Lower lobe of right lung (tissue), 2 donors: ENCODE measurements around the gene MIER3. TPM values are rescaled to one million over a fixed set of nuclear protein-coding genes. Genes with fewer than 3 reads are reported as not detected.

Experiments
- ATAC-seq, 2 donors: fragments of 200-7000 bp; cut with Tn5 transposase; one replicate each; pipeline ENCODE4 v1.9.1; 2020 to 2022; ENCODE audit warnings: mild to moderate bottlenecking in 2 of 2, moderate library complexity in 2 of 2
- DNase-seq: peaks from one replicate; pipeline ENCODE4 v3.0.0-alpha.2; 2020
- H3K27ac ChIP-seq: fragments of 200-600 bp; one replicate; pipeline ENCODE4 v1.8.0; 2022
- H3K27me3 ChIP-seq: fragments of 200-600 bp; one replicate; pipeline ENCODE4 v1.8.0; 2022; ENCODE audit warnings: low read depth
- H3K36me3 ChIP-seq: fragments of 200-600 bp; one replicate; pipeline ENCODE4 v1.8.0; 2022; ENCODE audit warnings: mild to moderate bottlenecking
- H3K4me1 ChIP-seq: fragments of 200-600 bp; one replicate; pipeline ENCODE4 v1.8.0; 2022
- H3K4me3 ChIP-seq: fragments of 200-600 bp; one replicate; pipeline ENCODE4 v1.8.0; 2022; ENCODE audit warnings: mild to moderate bottlenecking
- H3K9me3 ChIP-seq: fragments of 200-600 bp; one replicate; pipeline ENCODE4 v1.8.0; 2022
- CTCF ChIP-seq: fragments of 200-600 bp; IDR thresholded peaks from one replicate; pipeline ENCODE4 v1.8.0; 2022; ENCODE audit warnings: antibody characterized with exemption, mild to moderate bottlenecking
- intact Hi-C: fragments of 100-400 bp; cut with DNase I; formaldehyde crosslinking; loops from one replicate; pipeline ENCODE4 v1.11.0; 2022
- total RNA-seq: library from RNA; stranded (reverse); fragmentation: NEBNext Ultra II Directional; extraction: Animal tissue kit (Norgen Biotek cat#: 25700); gene quantifications from one replicate; pipeline ENCODE4 v1.2.1, GENCODE V29; 2021
- donor health status: DM: no; HTN: yes; CAD: no; lungs with severe emphysema.

Gene MIER3
- total RNA-seq, 1 donor from 2014 or later, result 20.1 TPM

GRCh38 chr5:56987171-56987570 is 35.2 kb upstream of the MIER3 start:
- intact Hi-C loops, result no loop called here

GRCh38 chr5:56986626-56986947 is 34.7 kb upstream of the MIER3 start:
- TF ChIP-seq CTCF, result no peak
- no peak for ATAC-seq
- no peaks in the 10 kb centered on the region for H3K4me1 ChIP-seq
- H3K4me3 ChIP-seq, result no peak overlapping the region
- no peak for DNase-seq
- H3K27ac ChIP-seq, result no peak overlapping the region
- intact Hi-C loops, result no loop called here
- no peaks in the 10 kb centered on the region for H3K9me3 ChIP-seq
- H3K27me3 ChIP-seq, result no peaks in the 10 kb centered on the region
- H3K36me3 ChIP-seq, result no peaks in the 10 kb centered on the region

More at GRCh38 chr5:56987171-56987570, 35.2 kb upstream of the MIER3 start:
- no peak overlapping the region for H3K27ac ChIP-seq
- DNase-seq (no peak), ATAC-seq (no peak)
- no peaks in the 10 kb centered on the region for H3K4me1 ChIP-seq
- H3K9me3 ChIP-seq, result no peaks in the 10 kb centered on the region
- no peak for TF ChIP-seq CTCF
- no peak overlapping the region for H3K4me3 ChIP-seq
- H3K27me3 ChIP-seq, result no peaks in the 10 kb centered on the region
- no peaks in the 10 kb centered on the region for H3K36me3 ChIP-seq

- peak in 1 of 2 donors; percentile 30 for ATAC-seq
Measured at GRCh38 chr5:56985936-56986625, 34.2 kb upstream of the MIER3 start.

GRCh38 chr5:56984445-56984844 is 32.5 kb upstream of the MIER3 start:
- H3K27me3 ChIP-seq, result no peaks in the 10 kb centered on the region
- ATAC-seq, result no peak
- H3K36me3 ChIP-seq, result no peaks in the 10 kb centered on the region
- H3K27ac ChIP-seq, result no peak overlapping the region
- DNase-seq, result no peak
- H3K4me1 ChIP-seq, result no peaks in the 10 kb centered on the region
- TF ChIP-seq CTCF, result no peak
- H3K9me3 ChIP-seq, result no peaks in the 10 kb centered on the region
- intact Hi-C loops, result no loop called here
- H3K4me3 ChIP-seq, result no peak overlapping the region

More at GRCh38 chr5:56985936-56986625, 34.2 kb upstream of the MIER3 start:
- intact Hi-C loops, result no loop called here
- no peak overlapping the region for H3K27ac ChIP-seq
- no peaks in the 10 kb centered on the region for H3K36me3 ChIP-seq
- H3K4me3 ChIP-seq, result no peak overlapping the region
- H3K27me3 ChIP-seq, result no peaks in the 10 kb centered on the region
- no peak for DNase-seq
- H3K9me3 ChIP-seq, result no peaks in the 10 kb centered on the region
- no peaks in the 10 kb centered on the region for H3K4me1 ChIP-seq
- TF ChIP-seq CTCF, result no peak

GRCh38 chr5:56983593-56984361 is 31.9 kb upstream of the MIER3 start:
- DNase-seq, result no peak

More at GRCh38 chr5:56983593-56984361, 31.9 kb upstream of the MIER3 start:
- Histone ChIP-seq H3K27ac (no peak overlapping the region), H3K9me3 (no peaks in the 10 kb centered on the region), H3K4me3 (no peak overlapping the region), H3K4me1 (no peaks in the 10 kb centered on the region), H3K36me3 (no peaks in the 10 kb centered on the region), H3K27me3 (no peaks in the 10 kb centered on the region)
- no peak for TF ChIP-seq CTCF
- ATAC-seq, result no peak
- intact Hi-C loops, result no loop called here
